HG03097 (cell line): ENCODE results near the gene ARID1B.

ENCODE experiments used
- ATAC-seq: cut with Tn5 transposase; IDR thresholded peaks from one replicate; pipeline ENCODE4 v1.9.1; 2021; ENCODE audit not compliant: unreplicated experiment, low FRiP score

ARID1B gene

GRCh38 chr6:157064502-157064901, 287.3 kb downstream of the ARID1B start:
- ATAC-seq = no peak

GRCh38 chr6:157065366-157065765, 288.2 kb downstream of the ARID1B start:
- ATAC-seq = no peak

GRCh38 chr6:157066781-157067491, 289.8 kb downstream of the ARID1B start:
- ATAC-seq = no peak

- ATAC-seq = no peak
These were observed 290.3 kb downstream of the ARID1B start for GRCh38 chr6:157067507-157067906.

- ATAC-seq = peak; percentile 93
These were observed 291.6 kb downstream of the ARID1B start for GRCh38 chr6:157068691-157069324.

GRCh38 chr6:157069585-157069984, 292.4 kb downstream of the ARID1B start:
- ATAC-seq = no peak

- no peak for ATAC-seq
These were observed 293.4 kb downstream of the ARID1B start for GRCh38 chr6:157070403-157071107.

- ATAC-seq = no peak
These were observed 294.9 kb downstream of the ARID1B start for GRCh38 chr6:157072128-157072527.

- no peak for ATAC-seq
These were observed 296.4 kb downstream of the ARID1B start for GRCh38 chr6:157073596-157073995.

- ATAC-seq = no peak
These were observed 297.8 kb downstream of the ARID1B start for GRCh38 chr6:157074969-157075368.

GRCh38 chr6:157075549-157076450, 298.6 kb downstream of the ARID1B start:
- ATAC-seq = peak; percentile 79

GRCh38 chr6:157076451-157076822, 299.3 kb downstream of the ARID1B start:
- no peak for ATAC-seq

- no peak for ATAC-seq
These were observed 300.1 kb downstream of the ARID1B start for GRCh38 chr6:157077251-157077650.

GRCh38 chr6:157078326-157078725, 301.1 kb downstream of the ARID1B start:
- ATAC-seq = no peak

- ATAC-seq = no peak
These were observed 302.1 kb downstream of the ARID1B start for GRCh38 chr6:157079277-157079676.

GRCh38 chr6:157079771-157080170, 302.6 kb downstream of the ARID1B start:
- ATAC-seq = no peak

- no peak for ATAC-seq
These were observed 303.8 kb downstream of the ARID1B start for GRCh38 chr6:157080986-157081391.

- ATAC-seq = no peak
These were observed 306.2 kb downstream of the ARID1B start for GRCh38 chr6:157083343-157083742.

- ATAC-seq = no peak
These were observed 309.5 kb downstream of the ARID1B start for GRCh38 chr6:157086632-157087031.

GRCh38 chr6:157087974-157088373, 310.8 kb downstream of the ARID1B start:
- no peak for ATAC-seq

GRCh38 chr6:157088841-157089240, 311.7 kb downstream of the ARID1B start:
- ATAC-seq = no peak
